ENCODE measurements around the gene CREBBP. TPM values are rescaled to one million over a fixed set of nuclear protein-coding genes. Genes with fewer than 3 reads are reported as not detected.

CREBBP gene
- polyA plus RNA-seq, 1 donor (not counting 4 experiments of a cell fraction or from before 2014, with no cell fraction given) = 5.0 TPM

- TF ChIP-seq CTCF (optimal IDR thresholded peaks at IDR 0.05 in 1 of 3, IDR thresholded peaks at IDR 0.05 in 1 of 3, conservative IDR thresholded peaks at IDR 0.05 in 1 of 3; ENCODE audit: extremely low read depth in 1 of 3, insufficient read depth in 2 of 3, low read length in 3 of 3) (no peak), EZH2 (IDR thresholded peaks at IDR 0.05; ENCODE audit: low read length) (no peak)
- Histone ChIP-seq H3K27me3 (ENCODE audit: control insufficient read depth, extremely low read depth, insufficient read depth, low read length) (no peaks in the 10 kb centered on the region), H3K4me3 (ENCODE audit: control insufficient read depth in 2 of 3, extremely low read depth in 1 of 3, insufficient read depth in 2 of 3, low read depth in 1 of 3, low read length in 3 of 3) (no peak overlapping the region), H3K9me3 (ENCODE audit: control insufficient read depth, low read depth, low read length) (no peaks in the 10 kb centered on the region), H3K36me3 (ENCODE audit: control insufficient read depth in 2 of 2, extremely low read depth in 1 of 2, insufficient read depth in 2 of 2, low read length in 2 of 2) (peaks cover 2 to 13% of the 10 kb centered on the region in 2 experiments), H3K9me1 (ENCODE audit: control insufficient read depth, extremely low read depth, insufficient read depth, low read length) (peaks cover 3% of the 10 kb centered on the region), H2AFZ (ENCODE audit: control insufficient read depth, low read length) (no peak overlapping the region), H3K4me1 (ENCODE audit: control insufficient read depth, extremely low read depth, insufficient read depth, low read length) (no peaks in the 10 kb centered on the region), H3K9ac (ENCODE audit: control insufficient read depth, extremely low read depth, insufficient read depth, low read length) (no peak overlapping the region), H3K79me2 (ENCODE audit: control insufficient read depth, insufficient read depth, low read length) (peaks cover 67% of the 10 kb centered on the region), H3K27ac (ENCODE audit: control insufficient read depth, insufficient read depth, low read length) (no peak overlapping the region), H3K4me2 (ENCODE audit: control insufficient read depth, extremely low read depth, insufficient read depth, low read depth, low read length) (no peak overlapping the region), H4K20me1 (ENCODE audit: control insufficient read depth, extremely low read depth, insufficient read depth, low read length) (peaks cover 15% of the 10 kb centered on the region)
- dilution Hi-C loops (cut with MboI; ENCODE audit: extremely low pct_ligation_motif_present, low sequenced_read_pairs) = no loop called here
- DNase-seq (ENCODE audit: low read depth, low spot score) (no peak), FAIRE-seq (no peak)
These were observed 70.3 kb downstream of the CREBBP start for GRCh38 chr16:3810198-3810664.

- Histone ChIP-seq H2AFZ (ENCODE audit: control insufficient read depth, low read length) (no peak overlapping the region), H3K9me3 (ENCODE audit: control insufficient read depth, low read depth, low read length) (no peaks in the 10 kb centered on the region), H4K20me1 (ENCODE audit: control insufficient read depth, extremely low read depth, insufficient read depth, low read length) (peaks cover 6% of the 10 kb centered on the region), H3K4me3 (ENCODE audit: control insufficient read depth in 2 of 3, extremely low read depth in 1 of 3, insufficient read depth in 2 of 3, low read depth in 1 of 3, low read length in 3 of 3) (no peak overlapping the region), H3K36me3 (ENCODE audit: control insufficient read depth in 2 of 2, extremely low read depth in 1 of 2, insufficient read depth in 2 of 2, low read length in 2 of 2) (peaks cover 2 to 13% of the 10 kb centered on the region in 2 experiments), H3K27me3 (ENCODE audit: control insufficient read depth, extremely low read depth, insufficient read depth, low read length) (no peaks in the 10 kb centered on the region), H3K27ac (ENCODE audit: control insufficient read depth, insufficient read depth, low read length) (no peak overlapping the region), H3K79me2 (ENCODE audit: control insufficient read depth, insufficient read depth, low read length) (peaks cover 65% of the 10 kb centered on the region), H3K9ac (ENCODE audit: control insufficient read depth, extremely low read depth, insufficient read depth, low read length) (no peak overlapping the region), H3K9me1 (ENCODE audit: control insufficient read depth, extremely low read depth, insufficient read depth, low read length) (peaks cover 3% of the 10 kb centered on the region), H3K4me1 (ENCODE audit: control insufficient read depth, extremely low read depth, insufficient read depth, low read length) (no peaks in the 10 kb centered on the region), H3K4me2 (ENCODE audit: control insufficient read depth, extremely low read depth, insufficient read depth, low read depth, low read length) (no peak overlapping the region)
- no peak for TF ChIP-seq CTCF (optimal IDR thresholded peaks at IDR 0.05 in 1 of 3, IDR thresholded peaks at IDR 0.05 in 1 of 3, conservative IDR thresholded peaks at IDR 0.05 in 1 of 3; ENCODE audit: extremely low read depth in 1 of 3, insufficient read depth in 2 of 3, low read length in 3 of 3)
- TF ChIP-seq EZH2 (IDR thresholded peaks at IDR 0.05; ENCODE audit: low read length) = no peak
- FAIRE-seq = no peak
- dilution Hi-C loops (cut with MboI; ENCODE audit: extremely low pct_ligation_motif_present, low sequenced_read_pairs) = no loop called here
- DNase-seq (ENCODE audit: low read depth, low spot score) = no peak
These were observed 72.0 kb downstream of the CREBBP start for GRCh38 chr16:3808308-3809063.
